Neural progenitor cell (in vitro differentiated cells): ENCODE data around the gene ITFG1.

ENCODE experiments used
- EZH2 ChIP-seq: fragments of 200-600 bp; sonication (generic); IDR thresholded peaks from 2 replicates; pipeline ENCODE4 v1.6.1; 2017; ENCODE audit warnings: antibody characterized with exemption, mild to moderate bottlenecking, moderate library complexity
- TF ChIP-seq, protein P1 (sequence below): fragments of 200-600 bp; sonication (generic); IDR thresholded peaks from 2 replicates; pipeline ENCODE4 v1.5.1; 2017; ENCODE audit warnings: antibody characterized with exemption, mild to moderate bottlenecking

GRCh38 chr16:47134550-47134949 lies 326.3 kb downstream of the ITFG1 start:
- TF ChIP-seq, protein P1, sequence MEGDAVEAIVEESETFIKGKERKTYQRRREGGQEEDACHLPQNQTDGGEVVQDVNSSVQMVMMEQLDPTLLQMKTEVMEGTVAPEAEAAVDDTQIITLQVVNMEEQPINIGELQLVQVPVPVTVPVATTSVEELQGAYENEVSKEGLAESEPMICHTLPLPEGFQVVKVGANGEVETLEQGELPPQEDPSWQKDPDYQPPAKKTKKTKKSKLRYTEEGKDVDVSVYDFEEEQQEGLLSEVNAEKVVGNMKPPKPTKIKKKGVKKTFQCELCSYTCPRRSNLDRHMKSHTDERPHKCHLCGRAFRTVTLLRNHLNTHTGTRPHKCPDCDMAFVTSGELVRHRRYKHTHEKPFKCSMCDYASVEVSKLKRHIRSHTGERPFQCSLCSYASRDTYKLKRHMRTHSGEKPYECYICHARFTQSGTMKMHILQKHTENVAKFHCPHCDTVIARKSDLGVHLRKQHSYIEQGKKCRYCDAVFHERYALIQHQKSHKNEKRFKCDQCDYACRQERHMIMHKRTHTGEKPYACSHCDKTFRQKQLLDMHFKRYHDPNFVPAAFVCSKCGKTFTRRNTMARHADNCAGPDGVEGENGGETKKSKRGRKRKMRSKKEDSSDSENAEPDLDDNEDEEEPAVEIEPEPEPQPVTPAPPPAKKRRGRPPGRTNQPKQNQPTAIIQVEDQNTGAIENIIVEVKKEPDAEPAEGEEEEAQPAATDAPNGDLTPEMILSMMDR: no peak
- TF ChIP-seq EZH2: no peak
